ENCODE data around the gene BAZ1B.
"Not testable (repeated sequence)": the region's sequence is repeated elsewhere in the genome, so short reads cannot be mapped to it uniquely, and the experiment has no call there.

The BAZ1B gene

GRCh38 chr7:73504017-73504416 is 18.1 kb downstream of the BAZ1B start:
- no peak for DNase-seq (ENCODE audit: low read depth in 3 of 3, low spot score in 1 of 3)

- no peak for DNase-seq (ENCODE audit: low read depth in 3 of 3, low spot score in 1 of 3)
These were observed 18.9 kb downstream of the BAZ1B start for GRCh38 chr7:73503229-73503628.

GRCh38 chr7:73496626-73497025 is 25.5 kb downstream of the BAZ1B start:
- no peak for DNase-seq (ENCODE audit: low read depth in 3 of 3, low spot score in 1 of 3)

- not testable (repeated sequence) for DNase-seq (ENCODE audit: low read depth in 3 of 3, low spot score in 1 of 3)
These were observed 26.6 kb downstream of the BAZ1B start for GRCh38 chr7:73495507-73495906.

- no peak for DNase-seq (ENCODE audit: low read depth in 3 of 3, low spot score in 1 of 3)
These were observed 32.1 kb downstream of the BAZ1B start for GRCh38 chr7:73489976-73490375.

GRCh38 chr7:73487486-73487885 is 34.6 kb downstream of the BAZ1B start:
- no peak for DNase-seq (ENCODE audit: low read depth in 3 of 3, low spot score in 1 of 3)

GRCh38 chr7:73483171-73483570 is 38.9 kb downstream of the BAZ1B start:
- DNase-seq (ENCODE audit: low read depth in 3 of 3, low spot score in 1 of 3) = no peak

- no peak for DNase-seq (ENCODE audit: low read depth in 3 of 3, low spot score in 1 of 3)
These were observed 39.3 kb downstream of the BAZ1B start for GRCh38 chr7:73482746-73483145.

GRCh38 chr7:73481521-73481920 is 40.6 kb downstream of the BAZ1B start:
- DNase-seq (ENCODE audit: low read depth in 3 of 3, low spot score in 1 of 3) = not testable (repeated sequence)

GRCh38 chr7:73478549-73478948 is 43.5 kb downstream of the BAZ1B start:
- no peak for DNase-seq (ENCODE audit: low read depth in 3 of 3, low spot score in 1 of 3)

- no peak for DNase-seq (ENCODE audit: low read depth in 3 of 3, low spot score in 1 of 3)
These were observed 44.7 kb downstream of the BAZ1B start for GRCh38 chr7:73477376-73477775.

GRCh38 chr7:73470208-73470607 is 51.9 kb downstream of the BAZ1B start:
- no peak for DNase-seq (ENCODE audit: low read depth in 3 of 3, low spot score in 1 of 3)

- DNase-seq (ENCODE audit: low read depth in 3 of 3, low spot score in 1 of 3) = not testable (repeated sequence)
These were observed 55.0 kb downstream of the BAZ1B start for GRCh38 chr7:73467046-73467445.

GRCh38 chr7:73466112-73466511 is 56.0 kb downstream of the BAZ1B start:
- no peak for DNase-seq (ENCODE audit: low read depth in 3 of 3, low spot score in 1 of 3)

GRCh38 chr7:73463966-73464365 is 58.1 kb downstream of the BAZ1B start:
- DNase-seq (ENCODE audit: low read depth in 3 of 3, low spot score in 1 of 3) = no peak

GRCh38 chr7:73463260-73463659 is 58.8 kb downstream of the BAZ1B start:
- no peak for DNase-seq (ENCODE audit: low read depth in 3 of 3, low spot score in 1 of 3)

- no peak for DNase-seq (ENCODE audit: low read depth in 3 of 3, low spot score in 1 of 3)
These were observed 60.3 kb downstream of the BAZ1B start for GRCh38 chr7:73461782-73462285.

GRCh38 chr7:73454424-73454823 is 67.7 kb downstream of the BAZ1B start:
- no peak for DNase-seq (ENCODE audit: low read depth in 3 of 3, low spot score in 1 of 3)

- DNase-seq (ENCODE audit: low read depth in 3 of 3, low spot score in 1 of 3) = no peak
These were observed 69.0 kb downstream of the BAZ1B start for GRCh38 chr7:73452999-73453635.

- no peak for DNase-seq (ENCODE audit: low read depth in 3 of 3, low spot score in 1 of 3)
These were observed 70.2 kb downstream of the BAZ1B start for GRCh38 chr7:73451780-73452398.

GRCh38 chr7:73449422-73449821 is 72.7 kb downstream of the BAZ1B start:
- no peak for DNase-seq (ENCODE audit: low read depth in 3 of 3, low spot score in 1 of 3)

GRCh38 chr7:73448609-73449008 is 73.5 kb downstream of the BAZ1B start:
- no peak for DNase-seq (ENCODE audit: low read depth in 3 of 3, low spot score in 1 of 3)

Data from stimulated activated CD4-positive, alpha-beta T cell treated with anti-CD3 and anti-CD28 coated beads, TNF-alpha, amount 100 ng/mL, for 1 hour (primary cell).